A673 (cell line): ENCODE data around the gene TCF15.

Experiments
- EZH2 ChIP-seq: fragments of 200-600 bp; sonication (generic); IDR thresholded peaks from 2 replicates; pipeline ENCODE4 v1.6.1; 2017; ENCODE audit warnings: borderline replicate concordance, low read depth, mild to moderate bottlenecking, mixed read lengths, antibody characterized with exemption, low read length; ENCODE audit not compliant: poor library complexity, severe bottlenecking
- TF ChIP-seq, protein P1 (sequence below): fragments of 300-800, 200-600 bp; sonication (generic); conservative IDR thresholded peaks from 2 replicates; pipeline ENCODE4 v1.5.1; 2017; ENCODE audit warnings: low read depth, mild to moderate bottlenecking, antibody characterized with exemption, low read length, moderate library complexity, mixed read lengths

GRCh38 chr20:637559-637958 is 27.4 kb upstream of the TCF15 start:
- TF ChIP-seq, protein P1, sequence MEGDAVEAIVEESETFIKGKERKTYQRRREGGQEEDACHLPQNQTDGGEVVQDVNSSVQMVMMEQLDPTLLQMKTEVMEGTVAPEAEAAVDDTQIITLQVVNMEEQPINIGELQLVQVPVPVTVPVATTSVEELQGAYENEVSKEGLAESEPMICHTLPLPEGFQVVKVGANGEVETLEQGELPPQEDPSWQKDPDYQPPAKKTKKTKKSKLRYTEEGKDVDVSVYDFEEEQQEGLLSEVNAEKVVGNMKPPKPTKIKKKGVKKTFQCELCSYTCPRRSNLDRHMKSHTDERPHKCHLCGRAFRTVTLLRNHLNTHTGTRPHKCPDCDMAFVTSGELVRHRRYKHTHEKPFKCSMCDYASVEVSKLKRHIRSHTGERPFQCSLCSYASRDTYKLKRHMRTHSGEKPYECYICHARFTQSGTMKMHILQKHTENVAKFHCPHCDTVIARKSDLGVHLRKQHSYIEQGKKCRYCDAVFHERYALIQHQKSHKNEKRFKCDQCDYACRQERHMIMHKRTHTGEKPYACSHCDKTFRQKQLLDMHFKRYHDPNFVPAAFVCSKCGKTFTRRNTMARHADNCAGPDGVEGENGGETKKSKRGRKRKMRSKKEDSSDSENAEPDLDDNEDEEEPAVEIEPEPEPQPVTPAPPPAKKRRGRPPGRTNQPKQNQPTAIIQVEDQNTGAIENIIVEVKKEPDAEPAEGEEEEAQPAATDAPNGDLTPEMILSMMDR: no peak
- no peak for TF ChIP-seq EZH2
